WTC11 (cell line): ENCODE data around the gene RAB40B. TPM values are rescaled to one million over a fixed set of nuclear protein-coding genes. Genes with fewer than 3 reads are reported as not detected.
A peak's percentile ranks its signal among the peaks of the same experiment; 100 is the strongest.

Experiments
- ATAC-seq: fragments of 200-7000 bp; cut with Tn5 transposase; 2 replicates; pipeline ENCODE4 v1.10.0; 2021; ENCODE audit warnings: mild to moderate bottlenecking, moderate library complexity
- CTCF ChIA-PET: fragments of 300-600 bp; sonication (Branson Sonifier 250); formaldehyde crosslinking; loops from one replicate; lab custom pipeline; 2021; ENCODE audit warnings: antibody characterized with exemption; lab: Charles Lee
- POLR2A ChIA-PET: fragments of 350-600 bp; sonication (Branson Sonifier 250); formaldehyde crosslinking; loops from one replicate; lab custom pipeline; 2021; ENCODE audit warnings: antibody characterized with exemption; lab: Charles Lee
- DNase-seq: peaks from one replicate; pipeline ENCODE4 v3.0.0; 2021; ENCODE audit warnings: low spot score
- H3K27ac Mint-ChIP-seq: 2 replicates; pipeline ENCODE4 v1.8.0; 2021; ENCODE audit warnings: mixed read lengths
- H3K27me3 Mint-ChIP-seq: 2 replicates; pipeline ENCODE4 v1.8.0; 2021; ENCODE audit warnings: low read depth, mild to moderate bottlenecking, moderate library complexity, mixed read lengths
- H3K36me3 Mint-ChIP-seq: 2 replicates; pipeline ENCODE4 v1.8.0; 2021; ENCODE audit warnings: mixed read lengths
- H3K4me1 Mint-ChIP-seq: 2 replicates; pipeline ENCODE4 v1.8.0; 2022; ENCODE audit warnings: mixed read lengths
- H3K4me3 Mint-ChIP-seq: 2 replicates; pipeline ENCODE4 v1.8.0; 2021; ENCODE audit warnings: mild to moderate bottlenecking, moderate library complexity, mixed read lengths
- H3K9me3 Mint-ChIP-seq: 2 replicates; pipeline ENCODE4 v1.8.0; 2021; ENCODE audit warnings: mixed read lengths
- CREB1 ChIP-seq: sonication (generic); formaldehyde crosslinking; IDR thresholded peaks from 2 replicates; pipeline ENCODE4 v1.8.0; 2023; ENCODE audit warnings: mild to moderate bottlenecking, missing genetic modification reagents
- ETV6 ChIP-seq: sonication (generic); formaldehyde crosslinking; IDR thresholded peaks from 2 replicates; pipeline ENCODE4 v1.8.1; 2022; ENCODE audit warnings: mild to moderate bottlenecking, missing genetic modification reagents
- GRHL2 ChIP-seq: fragments of 250-450 bp; sonication (Bioruptor Pico); IDR thresholded peaks from 2 replicates; pipeline ENCODE4 v1.8.0; 2022; ENCODE audit warnings: mild to moderate bottlenecking, moderate library complexity; ENCODE audit not compliant: insufficient replicate concordance, severe bottlenecking
- GTF2I ChIP-seq: fragments of 250-450 bp; sonication (Bioruptor Pico); conservative IDR thresholded peaks from 2 replicates; pipeline ENCODE4 v1.4.0; 2021; ENCODE audit warnings: mild to moderate bottlenecking
- MXD4 ChIP-seq: fragments of 250-450 bp; sonication (Bioruptor Pico); IDR thresholded peaks from 2 replicates; pipeline ENCODE4 v1.8.0; 2021; ENCODE audit warnings: mild to moderate bottlenecking, moderate library complexity, borderline replicate concordance
- MYBL2 ChIP-seq: sonication (generic); formaldehyde crosslinking; IDR thresholded peaks from 2 replicates; pipeline ENCODE4 v1.8.1; 2023; ENCODE audit warnings: mild to moderate bottlenecking, moderate library complexity, missing genetic modification reagents
- NR1H2 ChIP-seq: sonication (generic); formaldehyde crosslinking; IDR thresholded peaks from 2 replicates; pipeline ENCODE4 v1.9.0; 2021; ENCODE audit warnings: mild to moderate bottlenecking, moderate library complexity, missing genetic modification reagents
- PRRX2 ChIP-seq: fragments of 250-450 bp; sonication (Bioruptor Pico); IDR thresholded peaks from 2 replicates; pipeline ENCODE4 v1.8.0; 2021; ENCODE audit warnings: mild to moderate bottlenecking
- SMAD4 ChIP-seq: sonication (generic); formaldehyde crosslinking; IDR thresholded peaks from 2 replicates; pipeline ENCODE4 v1.8.0; 2022; ENCODE audit warnings: mild to moderate bottlenecking, missing genetic modification reagents
- SOX15 ChIP-seq: fragments of 250-450 bp; sonication (Bioruptor Pico); IDR thresholded peaks from 2 replicates; pipeline ENCODE4 v1.9.0; 2021; ENCODE audit warnings: mild to moderate bottlenecking
- TCF7 ChIP-seq: sonication (generic); formaldehyde crosslinking; IDR thresholded peaks from 2 replicates; pipeline ENCODE4 v1.8.0; 2022; ENCODE audit warnings: mild to moderate bottlenecking, low read depth, missing genetic modification reagents, moderate library complexity
- ZNF138 ChIP-seq: sonication (generic); formaldehyde crosslinking; conservative IDR thresholded peaks from 2 replicates; pipeline ENCODE4 v1.8.1; 2022; ENCODE audit warnings: mild to moderate bottlenecking, moderate library complexity, missing genetic modification reagents
- total RNA-seq: library from RNA; stranded (reverse); gene quantifications from 3 replicates; pipeline ENCODE4 v1.2.3, GENCODE V29; 2021
- TF ChIP-seq, protein P1 (sequence below): sonication (generic); formaldehyde crosslinking; IDR thresholded peaks from 2 replicates; pipeline ENCODE4 v1.8.1; 2022; ENCODE audit warnings: missing genetic modification reagents, borderline replicate concordance
- TF ChIP-seq, protein P2 (sequence below): sonication (generic); formaldehyde crosslinking; IDR thresholded peaks from 2 replicates; pipeline ENCODE4 v1.8.1; 2022; ENCODE audit warnings: mild to moderate bottlenecking, moderate library complexity, missing genetic modification reagents
- TF ChIP-seq, protein P3 (sequence below): sonication (generic); formaldehyde crosslinking; IDR thresholded peaks from 2 replicates; pipeline ENCODE4 v1.8.1; 2023; ENCODE audit warnings: mild to moderate bottlenecking, missing genetic modification reagents, borderline replicate concordance
- TF ChIP-seq, protein P4 (sequence below): sonication (generic); formaldehyde crosslinking; IDR thresholded peaks from 2 replicates; pipeline ENCODE4 v1.8.1; 2023; ENCODE audit warnings: mild to moderate bottlenecking, moderate library complexity, missing genetic modification reagents
- TF ChIP-seq, protein P5 (sequence below): sonication (generic); formaldehyde crosslinking; IDR thresholded peaks from 2 replicates; pipeline ENCODE4 v1.8.1; 2023; ENCODE audit warnings: mild to moderate bottlenecking, missing genetic modification reagents, moderate library complexity
- TF ChIP-seq, protein P6 (sequence below): sonication (generic); formaldehyde crosslinking; IDR thresholded peaks from 2 replicates; pipeline ENCODE4 v1.8.1; 2022; ENCODE audit warnings: low read depth, mild to moderate bottlenecking, moderate library complexity, missing genetic modification reagents, borderline replicate concordance
- TF ChIP-seq, protein P7 (sequence below): sonication (generic); formaldehyde crosslinking; IDR thresholded peaks from 2 replicates; pipeline ENCODE4 v1.8.1; 2022; ENCODE audit warnings: low read depth, missing genetic modification reagents, borderline replicate concordance

RAB40B gene
- total RNA-seq, 1 experiment from 2014 or later, result 3.1 TPM

DNA sequence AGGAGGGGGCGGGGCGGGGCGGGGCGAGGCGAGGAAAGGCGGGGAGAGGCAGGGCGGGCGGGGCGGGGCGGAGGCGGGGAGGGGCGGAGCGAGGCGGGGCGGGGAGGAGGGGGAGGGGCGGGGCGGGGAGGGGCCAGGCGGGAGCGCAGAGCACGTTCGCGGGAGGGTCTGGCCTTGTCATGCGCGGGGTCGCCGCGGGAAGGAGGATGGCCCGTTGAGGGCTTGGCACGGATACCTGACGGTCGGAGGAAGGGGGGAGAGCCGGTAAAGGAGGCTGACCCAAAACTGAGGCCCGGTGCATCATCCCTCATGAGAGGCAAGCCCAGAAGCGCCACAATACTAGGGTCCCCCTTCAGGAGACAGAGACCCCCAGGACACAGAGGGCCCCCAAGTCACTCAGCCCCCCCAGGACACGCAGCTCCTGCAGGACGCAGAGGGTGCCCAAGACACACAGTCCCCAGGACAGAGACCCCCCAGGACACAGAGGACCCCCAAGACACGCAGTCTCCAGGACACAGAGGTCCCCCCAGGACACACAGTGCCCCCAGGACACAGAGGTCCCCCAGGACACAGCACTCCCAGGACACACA, 49.7 kb downstream of the RAB40B start (continued):
- TF ChIP-seq, protein P1, sequence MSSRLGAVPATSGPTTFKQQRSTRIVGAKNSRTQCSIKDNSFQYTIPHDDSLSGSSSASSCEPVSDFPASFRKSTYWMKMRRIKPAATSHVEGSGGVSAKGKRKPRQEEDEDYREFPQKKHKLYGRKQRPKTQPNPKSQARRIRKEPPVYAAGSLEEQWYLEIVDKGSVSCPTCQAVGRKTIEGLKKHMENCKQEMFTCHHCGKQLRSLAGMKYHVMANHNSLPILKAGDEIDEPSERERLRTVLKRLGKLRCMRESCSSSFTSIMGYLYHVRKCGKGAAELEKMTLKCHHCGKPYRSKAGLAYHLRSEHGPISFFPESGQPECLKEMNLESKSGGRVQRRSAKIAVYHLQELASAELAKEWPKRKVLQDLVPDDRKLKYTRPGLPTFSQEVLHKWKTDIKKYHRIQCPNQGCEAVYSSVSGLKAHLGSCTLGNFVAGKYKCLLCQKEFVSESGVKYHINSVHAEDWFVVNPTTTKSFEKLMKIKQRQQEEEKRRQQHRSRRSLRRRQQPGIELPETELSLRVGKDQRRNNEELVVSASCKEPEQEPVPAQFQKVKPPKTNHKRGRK, result no peak
- TF ChIP-seq CREB1 (CRISPR knock-in tag) (no peak), MXD4 (CRISPR knock-in tag) (no peak), TCF7 (CRISPR knock-in tag) (no peak), SMAD4 (CRISPR knock-in tag) (no peak), NR1H2 (no peak), MYBL2 (CRISPR knock-in tag) (no peak), GRHL2 (CRISPR knock-in tag) (no peak), ZNF138 (CRISPR knock-in tag) (no peak), SOX15 (no peak)
- TF ChIP-seq, protein P2, sequence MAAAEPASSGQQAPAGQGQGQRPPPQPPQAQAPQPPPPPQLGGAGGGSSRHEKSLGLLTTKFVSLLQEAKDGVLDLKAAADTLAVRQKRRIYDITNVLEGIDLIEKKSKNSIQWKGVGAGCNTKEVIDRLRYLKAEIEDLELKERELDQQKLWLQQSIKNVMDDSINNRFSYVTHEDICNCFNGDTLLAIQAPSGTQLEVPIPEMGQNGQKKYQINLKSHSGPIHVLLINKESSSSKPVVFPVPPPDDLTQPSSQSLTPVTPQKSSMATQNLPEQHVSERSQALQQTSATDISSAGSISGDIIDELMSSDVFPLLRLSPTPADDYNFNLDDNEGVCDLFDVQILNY (CRISPR knock-in tag), result no peak
- TF ChIP-seq, protein P3, sequence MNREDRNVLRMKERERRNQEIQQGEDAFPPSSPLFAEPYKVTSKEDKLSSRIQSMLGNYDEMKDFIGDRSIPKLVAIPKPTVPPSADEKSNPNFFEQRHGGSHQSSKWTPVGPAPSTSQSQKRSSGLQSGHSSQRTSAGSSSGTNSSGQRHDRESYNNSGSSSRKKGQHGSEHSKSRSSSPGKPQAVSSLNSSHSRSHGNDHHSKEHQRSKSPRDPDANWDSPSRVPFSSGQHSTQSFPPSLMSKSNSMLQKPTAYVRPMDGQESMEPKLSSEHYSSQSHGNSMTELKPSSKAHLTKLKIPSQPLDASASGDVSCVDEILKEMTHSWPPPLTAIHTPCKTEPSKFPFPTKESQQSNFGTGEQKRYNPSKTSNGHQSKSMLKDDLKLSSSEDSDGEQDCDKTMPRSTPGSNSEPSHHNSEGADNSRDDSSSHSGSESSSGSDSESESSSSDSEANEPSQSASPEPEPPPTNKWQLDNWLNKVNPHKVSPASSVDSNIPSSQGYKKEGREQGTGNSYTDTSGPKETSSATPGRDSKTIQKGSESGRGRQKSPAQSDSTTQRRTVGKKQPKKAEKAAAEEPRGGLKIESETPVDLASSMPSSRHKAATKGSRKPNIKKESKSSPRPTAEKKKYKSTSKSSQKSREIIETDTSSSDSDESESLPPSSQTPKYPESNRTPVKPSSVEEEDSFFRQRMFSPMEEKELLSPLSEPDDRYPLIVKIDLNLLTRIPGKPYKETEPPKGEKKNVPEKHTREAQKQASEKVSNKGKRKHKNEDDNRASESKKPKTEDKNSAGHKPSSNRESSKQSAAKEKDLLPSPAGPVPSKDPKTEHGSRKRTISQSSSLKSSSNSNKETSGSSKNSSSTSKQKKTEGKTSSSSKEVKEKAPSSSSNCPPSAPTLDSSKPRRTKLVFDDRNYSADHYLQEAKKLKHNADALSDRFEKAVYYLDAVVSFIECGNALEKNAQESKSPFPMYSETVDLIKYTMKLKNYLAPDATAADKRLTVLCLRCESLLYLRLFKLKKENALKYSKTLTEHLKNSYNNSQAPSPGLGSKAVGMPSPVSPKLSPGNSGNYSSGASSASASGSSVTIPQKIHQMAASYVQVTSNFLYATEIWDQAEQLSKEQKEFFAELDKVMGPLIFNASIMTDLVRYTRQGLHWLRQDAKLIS, result no peak
- TF ChIP-seq, protein P4, sequence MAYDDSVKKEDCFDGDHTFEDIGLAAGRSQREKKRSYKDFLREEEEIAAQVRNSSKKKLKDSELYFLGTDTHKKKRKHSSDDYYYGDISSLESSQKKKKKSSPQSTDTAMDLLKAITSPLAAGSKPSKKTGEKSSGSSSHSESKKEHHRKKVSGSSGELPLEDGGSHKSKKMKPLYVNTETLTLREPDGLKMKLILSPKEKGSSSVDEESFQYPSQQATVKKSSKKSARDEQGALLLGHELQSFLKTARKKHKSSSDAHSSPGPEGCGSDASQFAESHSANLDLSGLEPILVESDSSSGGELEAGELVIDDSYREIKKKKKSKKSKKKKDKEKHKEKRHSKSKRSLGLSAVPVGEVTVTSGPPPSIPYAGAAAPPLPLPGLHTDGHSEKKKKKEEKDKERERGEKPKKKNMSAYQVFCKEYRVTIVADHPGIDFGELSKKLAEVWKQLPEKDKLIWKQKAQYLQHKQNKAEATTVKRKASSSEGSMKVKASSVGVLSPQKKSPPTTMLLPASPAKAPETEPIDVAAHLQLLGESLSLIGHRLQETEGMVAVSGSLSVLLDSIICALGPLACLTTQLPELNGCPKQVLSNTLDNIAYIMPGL (CRISPR knock-in tag), result no peak
- TF ChIP-seq, protein P5, sequence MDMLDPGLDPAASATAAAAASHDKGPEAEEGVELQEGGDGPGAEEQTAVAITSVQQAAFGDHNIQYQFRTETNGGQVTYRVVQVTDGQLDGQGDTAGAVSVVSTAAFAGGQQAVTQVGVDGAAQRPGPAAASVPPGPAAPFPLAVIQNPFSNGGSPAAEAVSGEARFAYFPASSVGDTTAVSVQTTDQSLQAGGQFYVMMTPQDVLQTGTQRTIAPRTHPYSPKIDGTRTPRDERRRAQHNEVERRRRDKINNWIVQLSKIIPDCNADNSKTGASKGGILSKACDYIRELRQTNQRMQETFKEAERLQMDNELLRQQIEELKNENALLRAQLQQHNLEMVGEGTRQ (CRISPR knock-in tag), result no peak
- TF ChIP-seq, all 79 proteins: peak for 0

DNA sequence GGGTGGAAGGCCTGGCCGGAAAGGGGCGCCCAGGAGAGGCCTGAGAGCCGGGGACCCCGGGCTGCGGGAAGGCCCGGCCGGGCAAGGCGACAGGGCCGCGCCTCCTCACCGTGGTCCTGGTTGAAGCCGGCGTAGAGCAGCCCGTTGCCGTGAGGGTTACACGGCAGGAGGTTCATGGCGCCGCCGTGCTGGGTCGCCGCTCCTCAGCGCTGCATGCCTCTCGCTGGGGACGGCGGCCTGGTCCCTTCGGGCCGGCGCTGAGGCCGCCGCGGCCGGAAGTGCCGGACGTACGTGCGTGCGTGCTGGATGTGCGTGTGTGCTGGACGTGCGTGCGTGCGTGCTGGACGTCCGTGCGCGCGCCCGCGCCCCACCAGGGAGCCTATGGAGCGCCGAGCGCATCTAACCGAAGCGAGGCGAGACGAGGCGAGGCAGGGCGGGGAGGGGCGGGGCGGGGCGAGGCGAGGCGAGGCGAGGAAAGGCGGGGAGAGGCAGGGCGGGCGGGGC, 50.3 kb downstream of the RAB40B start, which contains the start of gene WDR45B:
Gene WDR45B, minus strand, starts transcription at position 280 of the 504 bp plus-strand sequence. Its CDS starts 104 bp downstream, at position 176.
- H3K4me3 Mint-ChIP-seq, result peak within 1 kb of the TSS; percentile 83
- ChIA-PET POLR2A (interaction anchor here (0.6 kb wide), 1 partner anchor 38 kb away, joined by 3 read pairs; no protein-coding TSS in a partner anchor), CTCF (interaction anchor here (1.0 kb wide), 1 partner anchor 68 kb away, joined by 4 read pairs; the partner anchor contains the start of gene FN3KRP)
- no peaks in the 10 kb centered on the region for H3K9me3 Mint-ChIP-seq
- peak within 1 kb of the TSS; percentile 36; the same call in 1 of the 2 replicates for H3K27ac Mint-ChIP-seq
- DNase-seq (peak; percentile 86), ATAC-seq (peak; percentile 86)
- H3K36me3 Mint-ChIP-seq, result peaks cover 11% of the 10 kb centered on the region
- peaks cover 8% of the 10 kb centered on the region for H3K27me3 Mint-ChIP-seq
- peaks cover 17% of the 10 kb centered on the region for H3K4me1 Mint-ChIP-seq
- TF ChIP-seq, protein P6, sequence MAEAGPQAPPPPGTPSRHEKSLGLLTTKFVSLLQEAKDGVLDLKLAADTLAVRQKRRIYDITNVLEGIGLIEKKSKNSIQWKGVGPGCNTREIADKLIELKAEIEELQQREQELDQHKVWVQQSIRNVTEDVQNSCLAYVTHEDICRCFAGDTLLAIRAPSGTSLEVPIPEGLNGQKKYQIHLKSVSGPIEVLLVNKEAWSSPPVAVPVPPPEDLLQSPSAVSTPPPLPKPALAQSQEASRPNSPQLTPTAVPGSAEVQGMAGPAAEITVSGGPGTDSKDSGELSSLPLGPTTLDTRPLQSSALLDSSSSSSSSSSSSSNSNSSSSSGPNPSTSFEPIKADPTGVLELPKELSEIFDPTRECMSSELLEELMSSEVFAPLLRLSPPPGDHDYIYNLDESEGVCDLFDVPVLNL (CRISPR knock-in tag), result no peak
- TF ChIP-seq, protein P1, result no peak
- TF ChIP-seq MXD4 (CRISPR knock-in tag) (no peak), GTF2I (CRISPR knock-in tag) (no peak), ETV6 (CRISPR knock-in tag) (0 out of 2 replicates have a peak, but pooled peaks have one; percentile 70), PRRX2 (no peak)
- TF ChIP-seq, protein P7, sequence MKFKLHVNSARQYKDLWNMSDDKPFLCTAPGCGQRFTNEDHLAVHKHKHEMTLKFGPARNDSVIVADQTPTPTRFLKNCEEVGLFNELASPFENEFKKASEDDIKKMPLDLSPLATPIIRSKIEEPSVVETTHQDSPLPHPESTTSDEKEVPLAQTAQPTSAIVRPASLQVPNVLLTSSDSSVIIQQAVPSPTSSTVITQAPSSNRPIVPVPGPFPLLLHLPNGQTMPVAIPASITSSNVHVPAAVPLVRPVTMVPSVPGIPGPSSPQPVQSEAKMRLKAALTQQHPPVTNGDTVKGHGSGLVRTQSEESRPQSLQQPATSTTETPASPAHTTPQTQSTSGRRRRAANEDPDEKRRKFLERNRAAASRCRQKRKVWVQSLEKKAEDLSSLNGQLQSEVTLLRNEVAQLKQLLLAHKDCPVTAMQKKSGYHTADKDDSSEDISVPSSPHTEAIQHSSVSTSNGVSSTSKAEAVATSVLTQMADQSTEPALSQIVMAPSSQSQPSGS (CRISPR knock-in tag), result no peak
